PC-3 (cell line): ENCODE results near the gene SHISA6.

Experiments used
- CTCF ChIP-seq: fragments of 300-600 bp; sonication (generic); conservative IDR thresholded peaks from 2 replicates; pipeline ENCODE4 v1.5.1; 2017; ENCODE audit warnings: antibody characterized with exemption, low read depth, mild to moderate bottlenecking, low read length
- EZH2 ChIP-seq: fragments of 300-600 bp; sonication (generic); IDR thresholded peaks from one replicate; pipeline ENCODE4 v1.6.1; 2017; ENCODE audit warnings: antibody characterized with exemption, mild to moderate bottlenecking, low read length; ENCODE audit not compliant: unreplicated experiment
- EZH2phosphoT487 ChIP-seq: fragments of 300-600 bp; sonication (generic); IDR thresholded peaks from 2 replicates; pipeline ENCODE4 v1.6.1; 2018; ENCODE audit warnings: mild to moderate bottlenecking, antibody characterized with exemption, low read length, borderline replicate concordance

- TF ChIP-seq CTCF, result no peak
- TF ChIP-seq EZH2phosphoT487, result no peak
- TF ChIP-seq EZH2, result no peak
Measured at GRCh38 chr17:11269210-11269609, 28.2 kb downstream of the SHISA6 start.
